H9 (cell line): ENCODE measurements around the gene RNF157. TPM values are rescaled to one million over a fixed set of nuclear protein-coding genes. Genes with fewer than 3 reads are reported as not detected.
"Not testable (repeated sequence)": the region's sequence is repeated elsewhere in the genome, so short reads cannot be mapped to it uniquely, and the experiment has no call there.

ENCODE experiments used
- DNase-seq: peaks from one replicate; pipeline ENCODE4 v3.0.0-alpha.2; 2017
- H2AFZ ChIP-seq: one replicate; pipeline ENCODE4 v1.6.1; 2013; ENCODE audit warnings: mild to moderate bottlenecking, low read length, control low read depth, moderate library complexity
- H2AK5ac ChIP-seq: 2 replicates; pipeline ENCODE4 v1.6.1; 2013; ENCODE audit warnings: low read length, control low read depth, mixed read lengths; ENCODE audit not compliant: insufficient read length
- H2BK120ac ChIP-seq: one replicate; pipeline ENCODE4 v1.6.1; 2013; ENCODE audit warnings: low read depth, mild to moderate bottlenecking, low read length, control low read depth, inconsistent platforms; ENCODE audit not compliant: poor library complexity, severe bottlenecking
- H2BK12ac ChIP-seq: 2 replicates; pipeline ENCODE4 v1.6.1; 2013; ENCODE audit warnings: low read length, control low read depth, mixed read lengths, low read depth; ENCODE audit not compliant: insufficient read length
- H2BK15ac ChIP-seq: 2 replicates; pipeline ENCODE4 v1.6.1; 2013; ENCODE audit warnings: low read depth, low read length, control low read depth
- H2BK20ac ChIP-seq: one replicate; pipeline ENCODE4 v1.6.1; 2013; ENCODE audit warnings: low read depth, mild to moderate bottlenecking, low read length, control low read depth, inconsistent platforms; ENCODE audit not compliant: poor library complexity, severe bottlenecking
- H2BK5ac ChIP-seq: 2 replicates; pipeline ENCODE4 v1.6.1; 2013; ENCODE audit warnings: low read length, control low read depth, mixed read lengths; ENCODE audit not compliant: insufficient read length
- H3K14ac ChIP-seq: 2 replicates; pipeline ENCODE4 v1.6.1; 2013; ENCODE audit warnings: low read length, control low read depth; ENCODE audit not compliant: insufficient read depth
- H3K18ac ChIP-seq: 2 replicates; pipeline ENCODE4 v1.6.1; 2013; ENCODE audit warnings: low read depth, mild to moderate bottlenecking, mixed read lengths, low read length, control low read depth; ENCODE audit not compliant: insufficient read length
- H3K23ac ChIP-seq: 2 replicates; pipeline ENCODE4 v1.6.1; 2013; ENCODE audit warnings: low read length, control low read depth, mixed read lengths, low read depth; ENCODE audit not compliant: insufficient read length
- H3K23me2 ChIP-seq: 2 replicates; pipeline ENCODE4 v1.6.1; 2013; ENCODE audit warnings: low read depth, mild to moderate bottlenecking, mixed read lengths, low read length, control low read depth; ENCODE audit not compliant: insufficient read length, poor library complexity, severe bottlenecking
- H3K27ac ChIP-seq: 2 replicates; pipeline ENCODE4 v1.5.1; 2013; ENCODE audit warnings: low read length, control low read depth, mixed read lengths, low read depth; ENCODE audit not compliant: insufficient read length
- H3K27me3 ChIP-seq: 2 replicates; pipeline ENCODE4 v1.6.1; 2013; ENCODE audit warnings: low read length, control low read depth, inconsistent platforms; ENCODE audit not compliant: insufficient read depth
- H3K4ac ChIP-seq: 2 replicates; pipeline ENCODE4 v1.6.1; 2013; ENCODE audit warnings: low read depth, mild to moderate bottlenecking, control low read depth, inconsistent platforms, low read length, moderate library complexity
- H3K4me1 ChIP-seq: 2 replicates; pipeline ENCODE4 v1.6.1; 2013; ENCODE audit warnings: low read length, control low read depth, inconsistent platforms; ENCODE audit not compliant: insufficient read depth
- H3K4me2 ChIP-seq: 2 replicates; pipeline ENCODE4 v1.6.1; 2013; ENCODE audit warnings: low read length, control low read depth, mixed read lengths; ENCODE audit not compliant: insufficient read length, insufficient read depth
- H3K56ac ChIP-seq: 2 replicates; pipeline ENCODE4 v1.6.1; 2013; ENCODE audit warnings: low read depth, mild to moderate bottlenecking, mixed read lengths, low read length, control low read depth; ENCODE audit not compliant: insufficient read length
- H3K79me1 ChIP-seq: 2 replicates; pipeline ENCODE4 v1.6.1; 2013; ENCODE audit warnings: low read depth, mild to moderate bottlenecking, moderate library complexity, low read length, control low read depth, inconsistent platforms; ENCODE audit not compliant: insufficient read depth, poor library complexity, severe bottlenecking
- H3K79me2 ChIP-seq: 2 replicates; pipeline ENCODE4 v1.6.1; 2013; ENCODE audit warnings: low read length, control low read depth, inconsistent platforms; ENCODE audit not compliant: insufficient read depth
- H3K9ac ChIP-seq: 2 replicates; pipeline ENCODE4 v1.6.1; 2013; ENCODE audit warnings: low read length, control low read depth, mixed read lengths; ENCODE audit not compliant: insufficient read length; ENCODE audit errors: extremely low read depth
- H3K9me3 ChIP-seq: one replicate; pipeline ENCODE4 v1.6.1; 2013; ENCODE audit warnings: low read depth, low read length, inconsistent platforms; ENCODE audit not compliant: control insufficient read depth
- H3T11ph ChIP-seq: one replicate; pipeline ENCODE4 v1.6.1; 2013; ENCODE audit warnings: mild to moderate bottlenecking, low read length, control low read depth, inconsistent platforms
- H4K20me1 ChIP-seq: one replicate; pipeline ENCODE4 v1.6.1; 2013; ENCODE audit not compliant: control insufficient read depth, insufficient read length, insufficient read depth
- H4K5ac ChIP-seq: 2 replicates; pipeline ENCODE4 v1.6.1; 2013; ENCODE audit warnings: low read depth, mild to moderate bottlenecking, mixed read lengths, low read length, control low read depth; ENCODE audit not compliant: insufficient read length
- H4K8ac ChIP-seq: replicated peaks from 2 replicates; pipeline ENCODE4 v1.6.1; 2013; ENCODE audit warnings: low read length, control low read depth, mixed read lengths, low read depth; ENCODE audit not compliant: insufficient read length
- H4K91ac ChIP-seq: 2 replicates; pipeline ENCODE4 v1.6.1; 2013; ENCODE audit warnings: low read depth, mild to moderate bottlenecking, moderate library complexity, mixed read lengths, low read length, control low read depth; ENCODE audit not compliant: insufficient read length
- H3K27ac Mint-ChIP-seq, 3 experiments: 2 replicates in 2 of 3; 3 replicates in 1 of 3; pipeline ENCODE4 v1.8.0; 2020 to 2021; ENCODE audit warnings: mixed read lengths in 3 of 3, mild to moderate bottlenecking in 1 of 3, moderate library complexity in 1 of 3
- H3K27me3 Mint-ChIP-seq: 2 replicates; pipeline ENCODE4 v1.8.0; 2021; ENCODE audit warnings: low read depth, mild to moderate bottlenecking, moderate library complexity, mixed read lengths
- H3K36me3 Mint-ChIP-seq, 3 experiments: 2 replicates in 2 of 3; 3 replicates in 1 of 3; pipeline ENCODE4 v1.8.0; 2020 to 2021; ENCODE audit warnings: low read depth in 3 of 3, mixed read lengths in 3 of 3; ENCODE audit not compliant: insufficient read depth in 1 of 3
- H3K4me1 Mint-ChIP-seq, 2 experiments: 2 replicates each; pipeline ENCODE4 v1.8.0; 2020; ENCODE audit warnings: mixed read lengths in 2 of 2
- H3K4me3 Mint-ChIP-seq, 2 experiments: 2 replicates in 1 of 2; 3 replicates in 1 of 2; pipeline ENCODE4 v1.8.0; 2020 to 2021; ENCODE audit warnings: mild to moderate bottlenecking in 2 of 2, mixed read lengths in 2 of 2, moderate library complexity in 1 of 2
- H3K9me3 Mint-ChIP-seq, 2 experiments: 2 replicates in 1 of 2; 3 replicates in 1 of 2; pipeline ENCODE4 v1.8.0; 2020; ENCODE audit warnings: mild to moderate bottlenecking in 2 of 2, mixed read lengths in 2 of 2, moderate library complexity in 1 of 2
- WGBS: extraction: QIAGEN DNeasy Blood & Tissue Kit; methylation state at CpG from one replicate; pipeline ENCODE4 v1.1.7; 2013; ENCODE audit warnings: missing lambda C conversion rate, low lambda C conversion rate, mixed read lengths; ENCODE audit not compliant: insufficient read length; ENCODE audit errors: extremely low coverage; 5-methylcytosine and 5-hydroxymethylcytosine counted together
- total RNA-seq: library from RNA; stranded (reverse); gene quantifications from 2 replicates; pipeline ENCODE4 v1.2.1, GENCODE V29; 2021
- TF ChIP-seq, protein P1 (sequence below): fragments of 200-600 bp; sonication (generic); conservative IDR thresholded peaks from 3 replicates; pipeline ENCODE4 v1.8.0; 2021; ENCODE audit warnings: antibody characterized with exemption, mild to moderate bottlenecking

The RNF157 gene
- total RNA-seq, 1 experiment from 2014 or later: 9.9 TPM

DNA sequence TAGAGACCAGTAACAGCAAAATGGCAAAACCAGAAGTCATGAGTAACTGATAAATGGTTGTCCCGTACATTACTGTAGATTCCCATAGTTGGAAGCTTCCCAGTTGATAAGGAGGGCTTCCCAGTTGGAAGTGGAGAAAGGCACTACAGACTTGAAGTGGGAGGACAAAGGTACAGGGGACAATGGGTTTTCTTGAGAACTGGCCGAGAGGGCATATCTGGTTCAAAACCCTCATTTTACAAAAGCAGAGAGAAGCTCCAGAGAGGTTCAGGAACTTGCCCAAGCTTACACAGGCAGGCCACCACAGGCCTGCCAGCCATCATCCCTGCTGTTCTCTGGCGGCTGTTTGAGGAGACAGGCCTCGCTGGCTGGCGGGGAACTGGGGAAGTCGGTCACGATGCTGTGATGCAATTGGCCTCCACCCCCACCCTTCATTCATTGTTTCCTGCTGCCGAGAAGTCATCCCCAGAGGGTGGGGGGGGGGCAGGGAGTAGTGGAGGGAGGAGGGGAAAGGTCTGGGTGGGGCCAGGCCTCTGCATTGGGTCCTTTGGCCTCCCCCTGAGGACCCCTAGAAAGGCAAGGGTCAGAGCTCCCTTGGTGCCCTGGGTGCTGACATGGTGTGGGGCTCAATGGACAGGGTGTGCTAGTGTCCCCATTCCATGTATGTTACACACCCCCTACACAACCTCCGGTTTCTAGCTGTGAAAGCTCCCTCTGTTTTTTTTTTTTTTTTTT lies 27.9 kb upstream of the RNF157 start:
- Histone ChIP-seq H3K23me2 (peaks cover 4% of the 10 kb centered on the region), H2BK12ac (no peak overlapping the region), H3K18ac (no peak overlapping the region), H4K8ac (no peak overlapping the region), H3K27me3 (no peaks in the 10 kb centered on the region), H4K5ac (no peak overlapping the region), H3K9me3 (no peaks in the 10 kb centered on the region), H3K9ac (no peak overlapping the region), H3K4ac (no peak overlapping the region), H3K23ac (no peak overlapping the region), H3K79me1 (peaks cover 7% of the 10 kb centered on the region), H4K20me1 (no peaks in the 10 kb centered on the region), H3K27ac (no peak overlapping the region), H3T11ph (no peak overlapping the region), H2BK5ac (no peak overlapping the region), H2BK120ac (no peak overlapping the region), H3K14ac (no peak overlapping the region), H2BK15ac (no peak overlapping the region), H2AFZ (no peak overlapping the region), H3K79me2 (peaks cover 2% of the 10 kb centered on the region; the same call in 1 of the 2 replicates), H3K4me2 (no peak overlapping the region), H3K4me1 (peaks cover 5% of the 10 kb centered on the region), H2BK20ac (no peak overlapping the region), H4K91ac (no peak overlapping the region), H3K56ac (no peak overlapping the region), H2AK5ac (no peak overlapping the region)
- H3K27me3 Mint-ChIP-seq: no peaks in the 10 kb centered on the region
- no peak for DNase-seq
- TF ChIP-seq, protein P1, sequence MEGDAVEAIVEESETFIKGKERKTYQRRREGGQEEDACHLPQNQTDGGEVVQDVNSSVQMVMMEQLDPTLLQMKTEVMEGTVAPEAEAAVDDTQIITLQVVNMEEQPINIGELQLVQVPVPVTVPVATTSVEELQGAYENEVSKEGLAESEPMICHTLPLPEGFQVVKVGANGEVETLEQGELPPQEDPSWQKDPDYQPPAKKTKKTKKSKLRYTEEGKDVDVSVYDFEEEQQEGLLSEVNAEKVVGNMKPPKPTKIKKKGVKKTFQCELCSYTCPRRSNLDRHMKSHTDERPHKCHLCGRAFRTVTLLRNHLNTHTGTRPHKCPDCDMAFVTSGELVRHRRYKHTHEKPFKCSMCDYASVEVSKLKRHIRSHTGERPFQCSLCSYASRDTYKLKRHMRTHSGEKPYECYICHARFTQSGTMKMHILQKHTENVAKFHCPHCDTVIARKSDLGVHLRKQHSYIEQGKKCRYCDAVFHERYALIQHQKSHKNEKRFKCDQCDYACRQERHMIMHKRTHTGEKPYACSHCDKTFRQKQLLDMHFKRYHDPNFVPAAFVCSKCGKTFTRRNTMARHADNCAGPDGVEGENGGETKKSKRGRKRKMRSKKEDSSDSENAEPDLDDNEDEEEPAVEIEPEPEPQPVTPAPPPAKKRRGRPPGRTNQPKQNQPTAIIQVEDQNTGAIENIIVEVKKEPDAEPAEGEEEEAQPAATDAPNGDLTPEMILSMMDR: no peak
- peaks cover 35 to 54% of the 10 kb centered on the region in 2 experiments for H3K4me1 Mint-ChIP-seq
- no CpG with 5 or more reads among the region's 9 CpGs for WGBS
- peak overlapping the region; percentile 44 to 88 (median 73); a peak in 4 of 7 replicates for H3K27ac Mint-ChIP-seq
- H3K9me3 Mint-ChIP-seq: no peaks in the 10 kb centered on the region
- peak overlapping the region; percentile 21 to 49; a peak in 3 of 5 replicates for H3K4me3 Mint-ChIP-seq
- peaks cover 2 to 15% (median 10%) of the 10 kb centered on the region in 3 experiments; a peak in 6 of 7 replicates for H3K36me3 Mint-ChIP-seq

DNA sequence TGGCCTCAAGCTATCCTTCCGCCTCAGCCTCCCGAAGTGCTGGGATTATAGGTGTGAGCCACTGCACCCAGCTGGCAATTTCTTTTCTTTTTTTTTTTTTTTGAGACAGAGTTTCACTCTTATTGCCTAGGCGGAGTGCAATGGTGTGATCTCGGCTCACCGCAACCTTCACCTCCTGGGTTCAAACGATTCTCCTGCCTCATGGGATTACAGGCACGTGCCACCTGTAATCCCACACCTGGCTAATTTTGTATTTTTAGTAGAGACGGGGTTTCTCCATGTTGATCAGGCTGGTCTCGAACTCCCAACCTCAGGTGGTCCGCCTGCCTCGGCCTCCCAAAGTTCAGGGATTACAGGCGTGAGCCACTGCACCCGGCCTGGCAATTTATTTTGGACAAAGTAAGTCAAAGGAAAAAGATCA lies 27.3 kb upstream of the RNF157 start:
- H3T11ph ChIP-seq, H3K79me2 ChIP-seq, H2BK120ac ChIP-seq, H3K27me3 Mint-ChIP-seq, H4K8ac ChIP-seq, H3K23me2 ChIP-seq, H3K9ac ChIP-seq, H2AFZ ChIP-seq, H2BK20ac ChIP-seq, H3K23ac ChIP-seq, H2BK15ac ChIP-seq, H3K4me2 ChIP-seq, H3K27ac ChIP-seq, H2AK5ac ChIP-seq, H4K20me1 ChIP-seq, H3K56ac ChIP-seq, H3K14ac ChIP-seq, DNase-seq, H3K4ac ChIP-seq, H4K5ac ChIP-seq, H4K91ac ChIP-seq, H3K18ac ChIP-seq, H3K27me3 ChIP-seq, H3K9me3 Mint-ChIP-seq, H3K79me1 ChIP-seq, H2BK12ac ChIP-seq, H3K4me1 ChIP-seq, H3K9me3 ChIP-seq, H2BK5ac ChIP-seq: not testable (repeated sequence)
- peaks cover 2 to 15% (median 10%) of the 10 kb centered on the region in 3 experiments; a peak in 6 of 7 replicates for H3K36me3 Mint-ChIP-seq
- no CpG with 5 or more reads among the region's 13 CpGs for WGBS
- peak overlapping the region; percentile 21 to 49; a peak in 3 of 5 replicates for H3K4me3 Mint-ChIP-seq
- peaks cover 35 to 54% of the 10 kb centered on the region in 2 experiments for H3K4me1 Mint-ChIP-seq
- H3K27ac Mint-ChIP-seq: peak overlapping the region; percentile 44 to 88 (median 73); a peak in 4 of 7 replicates
